Thoracic aorta (tissue), 2 donors: ENCODE results near the gene NFS1. TPM values are rescaled to one million over a fixed set of nuclear protein-coding genes. Genes with fewer than 3 reads are reported as not detected.

Experiments used
- ATAC-seq: fragments of 150-250 bp; one replicate; pipeline ENCODE4 v1.8.0; 2017; ENCODE audit warnings: low read depth; ENCODE audit not compliant: insufficient number of reproducible peaks, low FRiP score
- DNase-seq: peaks from one replicate; pipeline ENCODE4 v3.0.0-alpha.2; 2020; ENCODE audit warnings: low spot score
- H3K27ac ChIP-seq, 2 donors: fragments of 200-600 bp; sonication (generic); 1 replicate in 1 of 2; 2 replicates in 1 of 2; pipeline ENCODE4 v1.5.1; 2016; ENCODE audit warnings: mild to moderate bottlenecking in 2 of 2, moderate library complexity in 2 of 2
- H3K27me3 ChIP-seq: fragments of 200-600 bp; sonication (generic); replicated peaks from 2 replicates; pipeline ENCODE4 v1.6.0; 2016; ENCODE audit warnings: mild to moderate bottlenecking; ENCODE audit not compliant: insufficient read depth
- H3K36me3 ChIP-seq: fragments of 200-600 bp; sonication (generic); one replicate; pipeline ENCODE4 v1.5.1; 2016
- H3K4me1 ChIP-seq, 2 donors: fragments of 200-600 bp; sonication (generic); 1 replicate in 1 of 2; 2 replicates in 1 of 2; pipeline versions ENCODE4 v1.5.1 to v1.6.0; 2016; ENCODE audit warnings: low read depth in 2 of 2, mild to moderate bottlenecking in 1 of 2; ENCODE audit not compliant: control insufficient read depth in 1 of 2
- H3K4me3 ChIP-seq: fragments of 200-600 bp; sonication (generic); 2 replicates; pipeline ENCODE4 v1.5.1; 2016; ENCODE audit warnings: mild to moderate bottlenecking
- H3K9me3 ChIP-seq: fragments of 200-600 bp; sonication (generic); 2 replicates; pipeline ENCODE4 v1.5.1; 2016
- total RNA-seq, 2 donors: library from RNA; depleted of rRNA; stranded (reverse); fragments of >200 nt; gene quantifications; one replicate each; pipeline versions ENCODE4 v1.1.0 to v1.2.3, GENCODE V29; 2016
- TF ChIP-seq, protein P1 (sequence below): fragments of 200-600 bp; sonication (generic); IDR thresholded peaks from one replicate; pipeline ENCODE4 v1.5.1; 2019; ENCODE audit warnings: antibody characterized with exemption

The NFS1 gene
- total RNA-seq, 2 donors from 2014 or later, result 11.5 to 19.4 TPM

GRCh38 chr20:35626386-35627001, 72.7 kb downstream of the NFS1 start:
- Histone ChIP-seq H3K36me3 (peaks cover 57% of the 10 kb centered on the region), H3K4me1 (no peaks in the 10 kb centered on the region), H3K27ac (no peak overlapping the region), H3K9me3 (no peaks in the 10 kb centered on the region), H3K4me3 (no peak overlapping the region), H3K27me3 (no peaks in the 10 kb centered on the region)
- ATAC-seq (no peak), DNase-seq (no peak)
- TF ChIP-seq, protein P1, sequence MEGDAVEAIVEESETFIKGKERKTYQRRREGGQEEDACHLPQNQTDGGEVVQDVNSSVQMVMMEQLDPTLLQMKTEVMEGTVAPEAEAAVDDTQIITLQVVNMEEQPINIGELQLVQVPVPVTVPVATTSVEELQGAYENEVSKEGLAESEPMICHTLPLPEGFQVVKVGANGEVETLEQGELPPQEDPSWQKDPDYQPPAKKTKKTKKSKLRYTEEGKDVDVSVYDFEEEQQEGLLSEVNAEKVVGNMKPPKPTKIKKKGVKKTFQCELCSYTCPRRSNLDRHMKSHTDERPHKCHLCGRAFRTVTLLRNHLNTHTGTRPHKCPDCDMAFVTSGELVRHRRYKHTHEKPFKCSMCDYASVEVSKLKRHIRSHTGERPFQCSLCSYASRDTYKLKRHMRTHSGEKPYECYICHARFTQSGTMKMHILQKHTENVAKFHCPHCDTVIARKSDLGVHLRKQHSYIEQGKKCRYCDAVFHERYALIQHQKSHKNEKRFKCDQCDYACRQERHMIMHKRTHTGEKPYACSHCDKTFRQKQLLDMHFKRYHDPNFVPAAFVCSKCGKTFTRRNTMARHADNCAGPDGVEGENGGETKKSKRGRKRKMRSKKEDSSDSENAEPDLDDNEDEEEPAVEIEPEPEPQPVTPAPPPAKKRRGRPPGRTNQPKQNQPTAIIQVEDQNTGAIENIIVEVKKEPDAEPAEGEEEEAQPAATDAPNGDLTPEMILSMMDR, result no peak

DNA sequence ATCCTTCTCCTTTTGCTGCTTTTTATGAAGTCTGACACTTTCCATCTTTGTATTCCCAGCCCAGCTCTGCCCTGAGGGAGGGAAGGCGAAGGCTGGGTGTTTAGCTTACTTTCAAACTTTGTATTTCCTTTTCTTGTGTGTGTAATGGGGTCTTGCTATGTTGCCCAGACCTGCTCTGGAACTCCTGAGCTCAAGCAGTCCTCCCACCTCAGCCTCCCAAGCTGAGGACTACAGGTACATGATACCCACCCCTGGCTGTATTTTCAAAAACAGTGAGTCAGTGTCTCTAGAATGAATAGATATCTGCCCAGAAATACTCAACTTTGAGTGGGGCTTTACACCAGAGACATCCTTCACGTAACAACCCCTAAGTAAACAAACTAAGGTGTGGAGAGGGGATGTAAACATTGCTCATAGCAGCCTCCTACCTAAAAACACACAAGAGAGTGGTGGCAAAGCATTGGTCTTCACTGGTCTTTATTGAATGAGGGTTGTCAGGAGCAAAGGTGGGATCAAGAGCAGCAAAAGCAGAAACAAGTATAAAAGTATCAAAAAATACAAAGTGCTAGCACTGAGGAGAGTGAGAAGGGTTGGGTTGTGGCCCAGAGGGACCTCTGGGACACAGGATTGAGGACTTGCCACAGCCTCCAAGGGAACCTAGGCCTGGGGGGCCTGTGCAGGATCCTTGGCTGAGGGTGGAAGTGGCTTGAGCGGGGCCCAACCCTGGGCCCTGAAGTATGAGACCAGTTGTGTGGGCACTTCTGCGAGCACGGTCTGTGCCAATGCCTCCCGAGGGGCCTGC, 73.4 kb downstream of the NFS1 start:
- H3K27ac ChIP-seq, result no peak overlapping the region
- H3K9me3 ChIP-seq, result no peaks in the 10 kb centered on the region
- TF ChIP-seq, protein P1, result no peak
- H3K27me3 ChIP-seq, result no peaks in the 10 kb centered on the region
- ATAC-seq (no peak), DNase-seq (no peak)
- H3K4me3 ChIP-seq, result no peak overlapping the region
- H3K4me1 ChIP-seq, result no peaks in the 10 kb centered on the region
- H3K36me3 ChIP-seq, result peaks cover 56% of the 10 kb centered on the region

DNA sequence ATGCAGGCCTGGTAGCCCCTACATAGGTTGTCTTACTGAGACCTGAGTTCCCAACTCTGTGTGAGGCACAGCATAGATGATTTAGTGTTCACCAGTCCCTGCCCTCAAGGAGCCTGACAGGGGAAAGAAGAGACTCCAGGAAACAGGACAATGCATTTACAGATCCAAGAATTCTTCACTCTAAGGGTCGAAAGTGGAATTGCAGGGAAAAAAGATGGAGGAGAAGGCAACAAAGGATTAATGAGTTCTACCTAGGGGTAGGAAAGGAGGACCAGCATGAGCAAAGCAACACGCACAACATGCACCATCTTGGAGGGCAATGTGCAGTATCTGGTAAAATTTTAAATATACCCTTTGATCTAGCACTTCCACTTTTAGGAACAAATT, 77.6 kb downstream of the NFS1 start:
- Histone ChIP-seq H3K27me3 (no peaks in the 10 kb centered on the region), H3K4me1 (peaks cover 11 to 28% of the 10 kb centered on the region in 2 donors), H3K27ac (no peak overlapping the region), H3K9me3 (no peaks in the 10 kb centered on the region), H3K4me3 (no peak overlapping the region), H3K36me3 (peaks cover 25% of the 10 kb centered on the region)
- ATAC-seq, result no peak
- DNase-seq, result no peak
- TF ChIP-seq, protein P1, result no peak

DNA sequence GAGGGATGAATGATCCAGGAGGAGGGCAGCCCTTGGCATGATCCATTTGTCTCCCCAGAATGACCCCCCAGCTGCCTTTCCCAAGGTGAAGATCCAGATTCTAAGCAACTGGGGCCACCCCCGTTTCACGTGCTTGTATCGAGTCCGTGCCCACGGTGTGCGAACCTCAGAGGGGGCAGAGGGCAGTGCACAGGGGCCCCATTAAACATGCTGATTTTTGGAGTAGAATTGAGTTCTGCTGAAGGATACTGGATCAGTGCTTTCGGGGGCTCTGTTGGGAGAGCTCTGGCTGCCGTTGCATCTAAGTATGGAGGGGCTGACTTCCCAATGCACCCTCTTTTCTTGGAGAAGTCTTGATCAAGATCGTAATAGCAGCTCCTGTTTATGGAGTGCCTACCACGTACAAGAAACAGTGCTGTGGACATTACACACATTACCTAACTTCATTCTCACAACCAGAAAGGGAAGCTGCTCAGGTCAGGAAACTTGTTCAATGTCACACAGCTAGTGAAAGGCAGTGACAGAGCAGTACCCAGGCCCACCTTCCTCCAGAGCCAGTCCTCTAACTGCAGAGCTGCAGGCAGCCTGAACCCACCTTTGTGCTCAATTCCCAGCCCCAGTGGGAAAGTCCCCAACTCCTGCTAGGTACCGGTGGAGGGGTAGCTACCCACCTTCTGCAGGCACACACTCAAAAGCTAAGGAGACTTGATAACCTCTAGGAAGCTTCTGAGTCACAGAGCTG, 78.2 kb downstream of the NFS1 start:
- Histone ChIP-seq H3K4me3 (no peak overlapping the region), H3K9me3 (no peaks in the 10 kb centered on the region), H3K27me3 (no peaks in the 10 kb centered on the region), H3K4me1 (peaks cover 11 to 28% of the 10 kb centered on the region in 2 donors), H3K36me3 (peaks cover 20% of the 10 kb centered on the region), H3K27ac (no peak overlapping the region)
- no peak for DNase-seq
- TF ChIP-seq, protein P1, result no peak
- ATAC-seq, result no peak
